DND-41 (cell line): Measurements from ENCODE around the gene PTGES2.
A peak's percentile ranks its signal among the peaks of the same experiment; 100 is the strongest.

Experiments used
- ATAC-seq: fragments of 200-7000 bp; cut with Tn5 transposase; 3 replicates; pipeline ENCODE4 v1.9.1; 2021; ENCODE audit warnings: low read depth; ENCODE audit not compliant: insufficient read depth
- DNase-seq: peaks from one replicate; pipeline ENCODE4 v3.0.0-alpha.2; 2020
- H2AFZ ChIP-seq: 2 replicates; pipeline ENCODE4 v1.6.0; 2012; ENCODE audit warnings: low read depth, low read length
- H3K27ac ChIP-seq: 2 replicates; pipeline ENCODE4 v1.5.1; 2012; ENCODE audit warnings: low read length, inconsistent platforms
- H3K27me3 ChIP-seq: fragments of 200-600 bp; sonication (generic); 2 replicates; pipeline ENCODE4 v1.6.0; 2012; ENCODE audit warnings: low read length, mild to moderate bottlenecking, inconsistent platforms; ENCODE audit not compliant: insufficient read depth, poor library complexity
- H3K36me3 ChIP-seq: 2 replicates; pipeline ENCODE4 v1.5.1; 2012; ENCODE audit warnings: low read length, inconsistent platforms; ENCODE audit not compliant: insufficient read depth
- H3K4me1 ChIP-seq: 2 replicates; pipeline ENCODE4 v1.5.1; 2012; ENCODE audit warnings: mild to moderate bottlenecking, low read length; ENCODE audit not compliant: insufficient read depth
- H3K4me2 ChIP-seq: 2 replicates; pipeline ENCODE4 v1.6.0; 2012; ENCODE audit warnings: mild to moderate bottlenecking, moderate library complexity, low read length, inconsistent platforms; ENCODE audit not compliant: insufficient read depth
- H3K4me3 ChIP-seq, 2 experiments: fragments of 200-600 bp in 1 of 2; shearing (Covaris generic) in 1 of 2; 2 replicates each; pipeline ENCODE4 v1.5.1; 2012 to 2016; ENCODE audit warnings: inconsistent platforms in 2 of 2, low read length in 2 of 2, mild to moderate bottlenecking in 2 of 2, low read depth in 1 of 2, moderate library complexity in 1 of 2
- H3K79me2 ChIP-seq: 2 replicates; pipeline ENCODE4 v1.6.0; 2012; ENCODE audit warnings: low read length, inconsistent platforms; ENCODE audit not compliant: insufficient read depth
- H3K9ac ChIP-seq: 2 replicates; pipeline ENCODE4 v1.6.0; 2012; ENCODE audit warnings: low read depth, mild to moderate bottlenecking, inconsistent platforms, low read length, moderate library complexity
- H3K9me3 ChIP-seq: 2 replicates; pipeline ENCODE4 v1.5.1; 2012; ENCODE audit warnings: low read length, moderate library complexity, mild to moderate bottlenecking, inconsistent platforms; ENCODE audit not compliant: insufficient read depth, severe bottlenecking
- H4K20me1 ChIP-seq: 2 replicates; pipeline ENCODE4 v1.6.0; 2012; ENCODE audit warnings: low read length; ENCODE audit not compliant: insufficient read depth
- CTCF ChIP-seq: IDR thresholded peaks from 2 replicates; pipeline ENCODE4 v1.5.1; 2012; ENCODE audit warnings: borderline replicate concordance, low read length, moderate library complexity, mild to moderate bottlenecking; ENCODE audit not compliant: poor library complexity, severe bottlenecking; ENCODE audit errors: extremely low read depth
- EZH2 ChIP-seq: IDR thresholded peaks from 3 replicates; pipeline ENCODE4 v1.6.1; 2012; ENCODE audit warnings: borderline replicate concordance, low read depth, mild to moderate bottlenecking, moderate library complexity, low read length, inconsistent platforms; ENCODE audit not compliant: severe bottlenecking

The PTGES2 gene

GRCh38 chr9:128150594-128151308 is 23.2 kb upstream of the PTGES2 start:
- no peaks in the 10 kb centered on the region for H3K79me2 ChIP-seq
- no peak overlapping the region for H3K9ac ChIP-seq
- no peaks in the 10 kb centered on the region for H3K27me3 ChIP-seq
- H3K4me2 ChIP-seq = no peak overlapping the region
- ATAC-seq (peak; percentile 58; the same call in 1 of the 3 replicates), DNase-seq (no peak)
- H3K9me3 ChIP-seq = no peaks in the 10 kb centered on the region
- H3K36me3 ChIP-seq = no peaks in the 10 kb centered on the region
- H3K4me3 ChIP-seq = no peak overlapping the region
- H4K20me1 ChIP-seq = no peaks in the 10 kb centered on the region
- no peak overlapping the region for H2AFZ ChIP-seq
- TF ChIP-seq EZH2 (no peak), CTCF (peak; percentile 40)
- no peaks in the 10 kb centered on the region for H3K4me1 ChIP-seq
- H3K27ac ChIP-seq = no peak overlapping the region

- no peaks in the 10 kb centered on the region for H3K9me3 ChIP-seq
- no peak overlapping the region for H3K27ac ChIP-seq
- H3K4me1 ChIP-seq = no peaks in the 10 kb centered on the region
- DNase-seq = no peak
- H2AFZ ChIP-seq = no peak overlapping the region
- no peak for ATAC-seq
- no peak overlapping the region for H3K9ac ChIP-seq
- TF ChIP-seq CTCF = no peak
- no peak for TF ChIP-seq EZH2
- H3K36me3 ChIP-seq = no peaks in the 10 kb centered on the region
- H4K20me1 ChIP-seq = no peaks in the 10 kb centered on the region
- no peaks in the 10 kb centered on the region for H3K79me2 ChIP-seq
- H3K4me3 ChIP-seq = no peak overlapping the region
- H3K27me3 ChIP-seq = no peaks in the 10 kb centered on the region
- no peak overlapping the region for H3K4me2 ChIP-seq
Observed at GRCh38 chr9:128149951-128150593, 22.5 kb upstream of the PTGES2 start.

GRCh38 chr9:128149001-128149701 is 21.6 kb upstream of the PTGES2 start, which contains the start of gene LCN2:
TSS of gene LCN2 (plus strand) at chr9:128149453. CDS start at chr9:128149526, 73 bp downstream.
- Histone ChIP-seq H3K36me3 (no peaks in the 10 kb centered on the region), H3K27me3 (no peaks in the 10 kb centered on the region), H3K9ac (no peak within 1 kb of the TSS), H3K27ac (no peak within 1 kb of the TSS), H3K4me2 (no peak within 1 kb of the TSS), H3K4me1 (no peaks in the 10 kb centered on the region), H3K9me3 (no peaks in the 10 kb centered on the region), H3K4me3 (no peak within 1 kb of the TSS), H3K79me2 (no peaks in the 10 kb centered on the region), H4K20me1 (no peaks in the 10 kb centered on the region), H2AFZ (no peak within 1 kb of the TSS)
- no peak for ATAC-seq
- TF ChIP-seq EZH2 (no peak), CTCF (no peak)
- DNase-seq = no peak
